ENCODE data around the gene INPP5D.
"Not testable (repeated sequence)": the region's sequence is repeated elsewhere in the genome, so short reads cannot be mapped to it uniquely, and the experiment has no call there.

The INPP5D gene

DNA sequence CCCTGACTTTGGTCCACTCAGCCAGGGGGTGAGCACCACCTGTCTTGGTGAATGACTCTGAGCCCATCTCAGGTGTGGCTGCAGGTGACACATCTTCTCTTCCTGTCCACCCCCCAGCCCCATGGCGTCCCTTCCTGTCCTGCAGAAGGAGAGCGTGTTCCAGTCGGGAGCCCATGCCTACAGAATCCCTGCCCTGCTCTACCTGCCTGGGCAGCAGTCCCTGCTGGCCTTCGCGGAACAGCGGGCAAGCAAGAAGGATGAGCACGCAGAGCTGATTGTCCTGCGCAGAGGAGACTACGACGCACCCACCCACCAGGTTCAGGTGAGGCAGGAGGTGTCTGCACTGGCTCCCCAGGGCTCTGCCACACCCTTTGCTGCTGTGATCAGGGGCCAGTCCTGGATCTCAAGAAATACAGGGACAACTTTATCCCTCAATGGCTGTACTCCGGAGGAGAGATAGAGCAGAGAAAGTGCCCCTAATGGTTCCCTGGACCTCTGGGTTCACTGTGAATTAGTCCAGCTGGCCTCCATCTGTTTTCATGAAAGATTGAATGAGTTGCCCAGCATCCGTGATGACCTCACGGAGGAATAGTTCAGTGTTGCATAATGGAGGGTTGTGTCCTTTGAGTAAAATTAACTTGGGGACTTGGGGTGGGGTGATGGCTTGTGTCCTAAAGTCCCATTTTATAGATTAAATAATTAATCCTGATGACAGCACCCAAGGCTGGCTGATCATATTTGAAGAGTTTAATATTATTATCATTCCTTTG lies 27.4 kb upstream of the INPP5D start, which contains the start of gene NEU2:
Gene NEU2, plus strand, starts transcription at position 122 of the 770 bp plus-strand sequence. Its CDS starts 0 bp downstream, at position 122.
- DNase-seq, result no peak

DNA sequence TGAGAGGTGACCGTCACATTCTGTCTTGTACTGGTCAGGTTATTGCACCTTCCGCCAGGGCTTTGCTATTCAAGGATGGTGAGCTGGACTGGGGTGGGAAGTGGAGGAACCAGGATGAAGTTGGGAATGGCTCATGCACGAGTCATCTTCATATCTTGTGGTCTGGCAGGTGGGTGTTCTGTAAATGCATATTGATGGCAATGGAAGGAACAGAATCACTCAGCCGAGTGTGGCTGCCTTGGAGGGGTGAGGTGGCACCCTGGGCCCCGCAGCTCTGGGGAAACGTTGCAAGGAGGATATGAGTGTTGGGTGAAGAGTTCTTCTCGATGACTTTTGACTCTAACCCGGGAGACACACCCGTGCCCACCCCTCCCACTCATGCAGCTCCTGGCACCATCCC lies 26.5 kb upstream of the INPP5D start:
- DNase-seq, result no peak

DNA sequence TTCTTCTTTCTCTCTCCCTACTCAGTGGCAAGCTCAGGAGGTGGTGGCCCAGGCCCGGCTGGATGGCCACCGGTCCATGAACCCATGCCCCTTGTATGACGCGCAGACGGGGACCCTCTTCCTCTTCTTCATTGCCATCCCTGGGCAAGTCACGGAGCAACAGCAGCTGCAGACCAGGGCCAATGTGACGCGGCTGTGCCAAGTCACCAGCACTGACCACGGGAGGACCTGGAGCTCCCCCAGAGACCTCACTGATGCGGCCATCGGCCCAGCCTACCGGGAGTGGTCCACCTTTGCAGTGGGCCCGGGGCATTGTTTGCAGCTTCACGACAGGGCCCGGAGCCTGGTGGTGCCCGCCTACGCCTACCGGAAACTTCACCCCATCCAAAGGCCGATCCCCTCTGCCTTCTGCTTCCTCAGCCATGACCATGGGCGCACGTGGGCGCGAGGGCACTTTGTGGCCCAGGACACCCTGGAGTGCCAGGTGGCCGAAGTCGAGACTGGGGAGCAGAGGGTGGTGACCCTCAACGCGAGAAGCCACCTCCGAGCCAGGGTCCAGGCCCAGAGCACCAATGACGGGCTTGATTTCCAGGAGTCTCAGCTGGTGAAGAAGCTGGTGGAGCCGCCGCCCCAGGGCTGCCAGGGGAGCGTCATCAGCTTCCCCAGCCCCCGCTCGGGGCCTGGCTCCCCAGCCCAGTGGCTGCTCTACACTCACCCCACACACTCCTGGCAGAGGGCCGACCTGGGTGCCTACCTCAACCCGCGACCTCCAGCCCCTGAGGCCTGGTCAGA lies 25.9 kb upstream of the INPP5D start:
- no peak for DNase-seq

DNA sequence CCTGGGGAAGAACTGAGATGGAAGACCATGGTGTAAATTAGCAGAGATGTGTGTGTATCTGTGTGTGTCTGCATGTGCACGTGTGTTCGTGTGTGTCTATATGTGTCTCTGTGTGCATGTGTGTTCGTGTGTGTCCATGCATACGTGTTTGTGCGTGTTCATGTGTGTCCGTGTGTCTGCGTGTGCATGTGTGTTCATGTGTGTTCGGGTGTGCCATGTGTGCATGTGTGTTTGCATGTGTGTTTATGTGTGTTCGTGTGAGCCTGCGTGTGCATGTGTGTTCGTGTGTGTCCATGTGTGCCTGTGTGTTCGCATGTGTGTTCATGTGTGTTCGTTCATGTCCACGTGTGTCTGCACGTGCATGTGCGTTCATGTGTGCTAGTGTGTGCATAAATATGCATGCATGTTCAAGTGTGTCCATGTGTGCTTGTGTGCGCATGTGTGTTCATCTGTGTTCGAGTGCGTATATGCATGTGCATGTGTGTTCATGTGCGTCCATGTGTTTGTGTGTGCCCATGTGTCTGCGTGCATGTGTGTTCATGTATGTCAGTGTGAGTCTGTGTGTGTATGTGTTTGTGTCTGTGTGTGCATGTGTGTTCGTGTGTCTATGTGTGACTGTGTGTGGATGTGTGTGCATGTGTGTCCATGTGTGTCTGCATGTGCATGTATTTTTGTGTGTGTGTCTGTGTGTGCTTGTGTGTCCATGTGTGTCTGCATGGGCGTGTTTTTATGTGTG lies 24.5 kb upstream of the INPP5D start:
- no peak for DNase-seq

DNA sequence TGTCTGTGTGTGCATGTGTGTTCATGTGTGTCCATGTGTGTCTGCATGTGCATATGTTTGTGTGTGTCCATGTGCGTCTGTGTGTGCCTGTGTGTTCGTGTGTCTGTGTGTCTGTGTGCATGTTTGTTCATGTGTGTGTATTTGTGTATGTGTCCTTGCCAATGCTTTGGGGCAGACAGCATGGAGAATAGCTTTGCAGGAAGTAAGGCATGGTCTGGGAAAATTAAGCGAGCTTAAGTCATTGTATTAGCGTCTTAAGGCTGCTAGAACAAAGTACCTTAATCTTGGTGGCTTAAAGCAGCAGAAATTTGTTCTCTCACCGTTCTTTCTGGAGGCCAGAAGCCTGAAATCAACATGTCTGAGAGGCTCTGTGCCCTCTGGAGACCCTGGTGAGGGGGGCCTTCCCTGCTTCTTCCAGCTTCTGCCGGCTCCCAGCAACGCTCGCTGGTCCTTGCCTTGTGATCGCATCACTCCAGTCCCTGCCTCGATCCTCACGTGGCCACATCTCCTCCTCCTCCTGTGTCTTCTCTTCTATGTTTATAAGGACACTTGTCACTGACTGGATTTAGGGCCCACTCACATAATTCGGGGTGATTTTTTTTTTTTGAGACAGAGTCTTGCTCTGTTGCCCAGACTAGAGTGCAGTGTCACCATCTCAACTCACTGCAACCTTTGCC lies 23.8 kb upstream of the INPP5D start:
- no peak for DNase-seq

DNA sequence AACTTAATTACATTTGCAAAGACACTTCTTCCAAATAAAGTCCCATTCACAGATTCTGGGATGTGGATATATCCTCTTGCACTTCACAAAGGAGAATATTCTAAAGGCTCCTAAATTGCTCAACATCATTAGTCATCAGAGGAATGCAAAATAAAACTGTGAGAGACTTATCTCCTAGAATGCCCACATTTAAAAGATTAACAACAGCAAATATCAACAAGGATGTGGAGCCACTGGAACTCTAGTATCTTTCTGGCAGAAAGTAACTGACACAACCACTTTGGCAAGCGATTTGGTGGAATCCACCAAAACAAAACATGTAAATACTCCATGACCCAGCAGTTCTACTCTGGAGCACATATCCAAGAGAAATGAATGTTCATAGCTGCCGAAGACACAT lies 23.1 kb upstream of the INPP5D start:
- DNase-seq, result no peak

DNA sequence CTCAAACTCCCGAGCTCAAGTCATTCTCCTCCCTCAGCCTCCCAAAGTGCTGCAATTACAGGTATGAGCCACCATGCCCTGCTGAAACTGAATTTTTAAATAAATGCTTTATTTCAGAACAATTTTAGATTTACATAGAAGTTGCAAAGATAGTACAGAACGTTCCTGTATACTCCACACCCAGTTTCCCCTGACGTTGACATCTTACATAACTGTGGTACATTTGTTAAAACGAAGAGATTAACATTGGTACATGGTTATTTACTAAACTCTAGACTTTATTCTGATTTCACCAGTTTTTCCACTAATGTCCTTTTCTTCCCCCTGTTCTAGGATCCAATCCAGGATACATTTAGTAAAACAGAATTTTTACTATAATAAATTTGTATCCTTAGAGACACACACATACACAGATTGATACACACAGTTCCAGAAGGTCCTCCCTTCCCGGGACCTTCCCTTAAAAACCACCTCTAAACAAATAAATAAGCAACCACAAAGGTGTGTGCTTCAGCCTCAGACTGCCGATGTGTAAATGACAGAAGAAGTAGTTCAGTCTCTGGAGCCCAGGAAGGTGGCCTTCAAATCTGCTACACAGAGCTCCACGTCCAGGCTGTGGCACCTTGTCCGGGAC lies 20.8 kb upstream of the INPP5D start:
- no peak for DNase-seq

DNA sequence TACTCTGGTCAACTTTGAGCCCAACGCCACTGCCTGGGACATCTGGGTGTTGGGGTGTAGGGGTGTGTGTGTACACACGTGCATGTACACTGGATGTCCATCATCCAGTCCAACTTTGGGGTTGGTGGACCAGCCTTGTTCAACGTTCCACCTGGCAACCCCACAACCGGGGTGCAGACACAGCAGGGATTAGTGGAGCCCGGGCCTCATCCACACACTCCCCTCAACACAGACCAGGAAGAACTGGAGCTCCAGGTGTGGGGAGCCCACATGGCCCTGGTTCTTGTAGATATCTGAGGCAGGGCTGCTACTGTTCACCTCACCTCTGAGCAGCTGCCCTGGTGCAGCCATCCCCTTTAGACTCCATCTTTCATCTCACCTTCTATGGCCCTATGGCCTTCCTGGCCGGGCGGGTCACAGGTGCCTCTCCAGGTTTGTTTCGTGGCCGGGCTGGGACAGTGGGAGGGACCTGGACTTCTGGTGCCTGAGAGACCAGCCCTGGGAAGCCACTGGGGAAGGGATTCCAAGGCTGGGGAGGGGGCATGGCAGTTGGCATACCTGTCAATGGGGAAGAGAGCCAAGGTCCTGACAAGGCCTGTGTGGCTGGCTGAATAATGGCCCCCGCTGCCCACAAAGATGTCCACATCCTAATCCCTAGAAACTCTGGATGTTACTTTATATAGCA lies 20.2 kb upstream of the INPP5D start:
- no peak for DNase-seq

DNA sequence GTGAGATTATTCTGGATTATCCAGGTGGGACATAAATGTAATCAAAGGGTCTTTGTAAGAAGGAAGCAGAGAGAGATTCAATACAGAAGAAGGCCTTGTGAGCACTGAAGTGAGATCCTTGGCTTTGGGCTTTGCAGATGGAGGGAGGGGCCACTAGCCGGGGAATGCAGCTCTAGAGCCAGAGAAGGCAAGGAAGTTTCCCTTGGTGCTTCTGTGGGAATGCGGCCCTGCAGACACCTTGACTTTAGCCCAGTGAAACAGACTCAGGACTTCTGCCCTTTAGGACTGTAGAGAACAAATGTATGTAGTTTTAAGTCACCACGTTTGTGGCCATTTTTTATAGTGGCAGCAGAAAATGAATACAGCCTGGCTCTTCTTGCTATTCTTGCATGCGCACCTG lies 19.6 kb upstream of the INPP5D start:
- no peak for DNase-seq

DNA sequence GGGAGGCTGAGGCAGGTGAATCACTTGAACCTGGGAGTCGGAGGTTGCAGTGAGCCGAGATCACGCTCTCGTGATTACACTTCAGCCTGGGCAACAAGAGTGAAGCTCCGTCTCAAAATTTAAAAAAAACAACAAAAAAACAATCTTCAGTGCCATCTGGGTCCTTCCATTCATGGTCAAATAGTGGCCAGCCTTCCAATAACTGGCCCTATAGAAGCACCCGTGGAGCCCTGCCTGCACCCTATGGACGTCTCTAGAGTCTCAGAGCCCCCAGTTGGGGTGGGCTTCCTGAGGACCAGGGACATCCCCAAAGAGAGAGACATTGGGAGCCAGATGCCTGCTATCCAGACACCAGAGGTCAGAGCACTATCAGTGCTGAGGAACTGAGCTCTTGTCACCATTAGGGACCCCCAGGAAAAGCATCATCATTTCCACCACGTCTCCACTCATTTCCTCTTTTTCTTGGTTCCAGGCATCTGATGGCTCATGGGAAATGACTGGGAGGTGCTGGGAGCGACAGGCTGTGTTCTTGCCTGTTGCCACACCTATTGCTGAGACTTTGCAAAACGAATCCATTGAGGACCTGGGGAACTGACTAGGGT lies 18.3 kb upstream of the INPP5D start:
- no peak for DNase-seq

DNA sequence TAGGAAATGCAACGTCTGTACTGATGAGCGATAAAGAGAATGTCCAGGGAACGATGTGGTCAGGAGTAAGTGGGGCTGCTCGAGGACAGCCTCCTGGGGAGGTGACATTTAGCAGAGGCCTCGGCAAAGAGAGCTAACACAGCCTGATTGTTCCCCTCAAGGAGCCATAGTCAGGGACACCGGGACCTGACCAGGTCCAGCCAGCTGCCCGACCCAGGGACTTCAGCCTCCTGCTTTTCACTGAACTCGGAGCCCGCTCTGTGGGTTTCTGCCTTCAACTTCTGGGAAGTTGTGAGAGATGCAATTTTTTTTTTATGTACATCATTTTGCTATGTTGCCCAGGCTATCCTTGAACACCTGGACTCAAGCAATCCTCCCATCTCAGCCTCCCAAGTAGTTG lies 17.6 kb upstream of the INPP5D start:
- DNase-seq, result no peak

DNA sequence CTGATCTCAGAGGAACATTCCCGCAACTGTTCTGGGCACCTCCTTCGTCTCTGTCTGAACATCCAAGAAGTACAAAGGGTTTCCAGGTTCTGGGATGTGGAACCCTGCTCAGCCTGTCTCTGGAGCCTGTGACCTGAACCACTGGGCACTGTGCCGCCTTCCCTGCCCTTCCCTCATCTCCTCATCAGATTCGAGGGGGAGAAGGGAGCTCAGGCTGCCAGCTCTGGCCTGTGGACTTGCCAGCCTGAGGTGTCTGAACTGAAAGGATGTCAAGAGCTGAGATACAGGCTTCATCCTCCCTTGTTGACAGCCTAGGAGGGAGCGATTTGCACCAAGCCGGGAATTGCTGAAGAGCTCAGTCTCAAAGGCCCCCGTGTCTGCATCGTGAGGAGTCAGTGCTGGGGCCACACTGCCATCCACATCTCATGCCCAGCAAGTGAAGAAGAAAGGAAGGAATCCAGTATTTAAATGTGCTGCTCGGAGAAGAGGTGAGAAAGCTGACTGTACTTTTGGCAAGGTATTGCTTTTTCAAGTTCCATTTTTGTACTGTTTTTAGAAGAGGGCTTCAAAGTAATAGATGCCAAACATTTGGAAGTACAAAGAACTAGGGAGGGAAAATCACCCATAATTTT lies 15.1 kb upstream of the INPP5D start:
- no peak for DNase-seq

DNA sequence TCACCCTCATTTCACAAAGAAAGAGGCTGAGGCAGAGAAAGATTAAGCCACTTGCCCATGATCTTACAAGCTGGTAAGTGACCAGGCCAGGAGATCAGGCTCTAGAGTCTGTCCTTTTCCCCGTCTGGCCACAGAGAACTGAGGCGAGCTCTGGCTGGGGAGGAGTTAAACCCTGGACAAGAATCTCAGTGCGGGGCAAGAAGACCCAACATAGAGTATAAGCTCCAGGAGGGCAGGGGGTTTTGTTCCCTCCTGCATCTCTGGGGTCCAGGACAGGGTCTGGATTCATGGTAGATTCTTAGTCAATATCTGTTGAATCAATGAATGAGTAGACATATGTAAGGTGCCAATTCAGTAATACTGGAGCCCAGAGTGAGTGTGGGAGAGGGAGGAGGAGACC lies 12.9 kb upstream of the INPP5D start:
- DNase-seq, result no peak

DNA sequence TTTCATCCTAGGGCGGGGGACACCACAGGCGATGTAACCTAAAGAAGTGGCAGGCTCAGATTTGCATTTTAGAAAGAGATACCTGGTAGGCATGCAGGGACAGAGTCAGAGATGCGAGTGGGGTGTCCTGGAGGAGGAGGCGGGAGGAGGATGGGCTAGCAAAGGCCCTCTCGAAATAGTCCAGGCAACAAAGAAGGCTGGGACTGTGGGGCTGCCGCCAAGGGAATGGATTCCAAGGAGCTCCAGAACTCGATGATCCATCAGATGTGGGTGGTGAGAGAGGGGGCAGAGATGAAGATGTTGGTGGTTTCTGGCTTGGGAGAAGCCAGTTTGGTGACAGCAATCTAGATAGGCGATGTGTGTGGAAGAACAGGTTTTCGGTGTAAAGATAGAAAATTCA lies 12.5 kb upstream of the INPP5D start:
- no peak for DNase-seq

DNA sequence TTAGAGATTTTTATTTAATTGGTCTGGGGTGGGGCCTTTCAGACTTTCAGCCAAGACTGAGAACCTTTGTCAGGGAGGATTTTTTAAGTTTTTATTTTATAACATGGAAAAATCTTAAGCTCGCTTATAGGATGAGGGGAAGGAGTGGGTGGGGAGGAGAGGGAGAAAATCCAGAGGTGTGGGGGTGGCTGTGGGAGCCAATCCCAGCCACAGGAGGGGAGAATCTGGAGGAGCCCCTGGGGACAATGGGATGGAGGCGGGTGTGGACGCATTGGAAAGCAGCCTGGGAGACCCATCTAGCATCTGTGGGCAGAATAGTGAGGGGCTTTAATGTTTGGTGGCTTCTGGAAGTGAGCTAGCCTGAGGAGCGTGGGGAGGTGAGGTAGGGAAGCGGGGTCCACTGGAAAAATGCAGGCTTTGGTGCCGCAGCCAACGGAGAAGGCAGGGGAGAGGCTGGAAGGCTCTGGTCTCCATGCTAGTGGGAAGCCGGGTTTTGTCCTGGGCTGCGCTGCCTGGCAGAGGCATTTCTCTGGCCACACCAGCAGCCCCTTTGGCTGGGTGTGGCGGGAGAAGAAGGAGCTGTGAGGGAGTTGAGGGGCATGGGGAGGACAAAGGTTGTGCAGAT lies 11.5 kb upstream of the INPP5D start:
- no peak for DNase-seq

DNA sequence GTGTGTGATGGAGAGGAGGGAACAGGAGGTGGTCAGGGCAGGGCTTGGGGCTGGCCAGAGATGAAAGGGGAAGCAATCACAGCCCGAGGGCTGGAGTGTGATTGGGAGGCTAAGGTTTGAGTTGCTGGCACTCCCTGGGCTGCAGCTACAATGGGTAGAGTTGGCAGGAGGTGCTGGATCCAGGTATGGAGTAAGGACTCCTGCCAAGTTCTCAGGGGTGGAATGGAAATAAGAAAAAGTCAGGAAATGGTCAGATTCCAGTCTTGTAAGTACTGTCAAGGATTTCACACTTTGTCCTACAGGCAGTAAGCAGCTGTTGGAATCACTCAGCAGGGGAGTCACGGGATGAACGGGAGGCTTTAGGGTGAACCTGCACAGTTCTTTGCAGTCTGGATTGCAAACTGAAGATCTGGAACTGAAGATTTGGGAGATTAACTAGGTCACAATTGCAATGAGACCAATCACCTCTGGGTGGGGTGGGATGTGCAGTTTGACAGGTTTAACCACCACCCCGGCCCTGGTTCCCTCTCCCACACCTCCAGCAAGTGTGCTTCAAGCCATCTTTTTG lies 10.9 kb upstream of the INPP5D start:
- no peak for DNase-seq

DNA sequence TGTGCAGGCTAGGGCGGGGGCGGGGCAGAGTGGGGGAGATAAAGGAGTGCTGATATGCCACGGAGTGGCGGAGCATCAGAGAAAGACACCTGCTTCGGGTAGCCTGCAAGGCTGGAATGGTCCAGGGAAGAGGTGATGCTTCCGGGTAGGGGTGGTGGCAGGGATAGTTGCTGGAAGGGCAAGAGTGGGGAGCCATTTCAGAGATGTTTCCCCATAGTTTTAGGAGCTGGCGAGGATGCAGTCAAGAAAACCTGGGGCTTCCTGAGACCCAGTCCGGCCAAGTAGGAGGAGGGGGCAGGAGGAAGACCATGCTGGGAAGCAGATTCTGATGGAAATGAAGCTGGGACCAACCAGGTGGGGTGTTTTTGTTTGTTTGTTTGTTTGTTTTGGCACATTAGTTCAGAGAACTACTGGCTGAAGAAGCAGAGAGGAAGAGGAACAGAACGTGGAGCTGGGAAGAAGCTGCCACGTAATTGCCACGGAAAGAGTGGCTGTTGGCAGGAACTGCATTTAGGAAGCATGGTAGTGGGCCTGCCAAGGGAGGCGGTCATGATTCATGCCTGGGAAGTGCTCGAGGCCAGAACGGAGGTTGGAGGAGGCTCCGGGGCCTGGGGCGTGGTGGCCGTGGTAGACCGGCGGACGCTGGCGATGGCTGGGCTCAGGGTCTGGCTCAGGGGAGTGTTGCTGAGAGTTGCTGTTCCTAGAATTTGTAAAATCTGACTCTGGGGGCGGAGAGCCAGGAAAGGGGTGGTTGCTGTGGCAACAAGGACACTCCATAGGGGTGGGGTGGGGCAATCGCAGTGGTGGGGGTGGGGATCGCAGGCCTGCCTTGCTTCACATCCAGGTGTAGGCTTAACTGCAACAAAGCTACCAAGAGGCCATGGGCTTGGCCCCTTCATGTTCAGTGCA lies 8.6 kb upstream of the INPP5D start:
- peak; percentile 11 for DNase-seq

DNA sequence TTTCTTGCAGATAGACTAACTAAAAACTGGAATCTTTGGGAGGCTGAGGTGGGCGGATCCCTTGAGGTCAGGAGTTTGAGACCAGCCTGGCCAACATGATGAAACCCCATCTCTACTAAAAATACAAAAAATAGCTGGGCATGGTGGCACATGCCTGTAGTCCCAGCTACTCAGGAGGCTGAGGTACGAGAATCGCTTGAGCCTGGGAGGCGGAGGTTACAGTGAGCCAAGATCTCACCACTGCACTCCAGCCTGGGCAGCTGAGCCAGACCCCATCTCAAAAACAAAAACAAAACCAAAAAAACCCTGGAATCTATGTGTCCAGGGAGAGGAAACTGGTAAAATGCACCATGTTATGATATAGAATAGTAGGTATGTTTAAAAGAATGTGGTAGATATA lies 7.6 kb upstream of the INPP5D start:
- DNase-seq, result not testable (repeated sequence)

All from fibroblast of skin of scalp (primary cell).